ENCODE measurements around the gene LRMDA.

The LRMDA gene

GRCh38 chr10:76251841-76252671 is 820.6 kb downstream of the LRMDA start:
- Histone ChIP-seq H3K27ac (ENCODE audit: low read depth, low read length) (no peak overlapping the region), H3K4me1 (ENCODE audit: insufficient read depth, low read length) (no peaks in the 10 kb centered on the region)

GRCh38 chr10:76252733-76253132 is 821.3 kb downstream of the LRMDA start:
- no peak overlapping the region for H3K4me3 ChIP-seq (ENCODE audit: low read length)
- 95% methylated on average over 7 of the region's 7 CpGs for WGBS
- no peak overlapping the region for H3K27ac ChIP-seq (ENCODE audit: low read depth, low read length)
- H3K4me1 ChIP-seq (ENCODE audit: insufficient read depth, low read length) = no peaks in the 10 kb centered on the region
- H3K9me3 ChIP-seq (ENCODE audit: insufficient read depth, low read depth, low read length) = no peaks in the 10 kb centered on the region
- H3K27me3 ChIP-seq (ENCODE audit: insufficient read depth, low read length) = no peaks in the 10 kb centered on the region
- H3K9ac ChIP-seq (ENCODE audit: low read depth, low read length) = no peak overlapping the region
- H3K36me3 ChIP-seq (ENCODE audit: insufficient read depth, low read length) = no peaks in the 10 kb centered on the region

More at GRCh38 chr10:76251841-76252671, 820.6 kb downstream of the LRMDA start:
- H3K9ac ChIP-seq (ENCODE audit: low read depth, low read length) = no peak overlapping the region
- H3K36me3 ChIP-seq (ENCODE audit: insufficient read depth, low read length) = no peaks in the 10 kb centered on the region
- no peaks in the 10 kb centered on the region for H3K27me3 ChIP-seq (ENCODE audit: insufficient read depth, low read length)
- no peak overlapping the region for H3K4me3 ChIP-seq (ENCODE audit: low read length)
- H3K9me3 ChIP-seq (ENCODE audit: insufficient read depth, low read depth, low read length) = no peaks in the 10 kb centered on the region
- WGBS = 90% methylated on average over 11 of the region's 11 CpGs

- Histone ChIP-seq H3K4me1 (ENCODE audit: insufficient read depth, low read length) (no peaks in the 10 kb centered on the region), H3K27ac (ENCODE audit: low read depth, low read length) (no peak overlapping the region), H3K9ac (ENCODE audit: low read depth, low read length) (no peak overlapping the region), H3K36me3 (ENCODE audit: insufficient read depth, low read length) (no peaks in the 10 kb centered on the region), H3K9me3 (ENCODE audit: insufficient read depth, low read depth, low read length) (peaks cover 6% of the 10 kb centered on the region), H3K27me3 (ENCODE audit: insufficient read depth, low read length) (no peaks in the 10 kb centered on the region), H3K4me3 (ENCODE audit: low read length) (no peak overlapping the region)
- 100% methylated on average over 1 of the region's 1 CpG for WGBS
Measured at GRCh38 chr10:76255241-76255640, 823.8 kb downstream of the LRMDA start.

GRCh38 chr10:76257816-76258215 is 826.4 kb downstream of the LRMDA start:
- Histone ChIP-seq H3K9me3 (ENCODE audit: insufficient read depth, low read depth, low read length) (peaks cover 11% of the 10 kb centered on the region), H3K4me1 (ENCODE audit: insufficient read depth, low read length) (no peaks in the 10 kb centered on the region), H3K4me3 (ENCODE audit: low read length) (no peak overlapping the region), H3K27me3 (ENCODE audit: insufficient read depth, low read length) (no peaks in the 10 kb centered on the region), H3K36me3 (ENCODE audit: insufficient read depth, low read length) (no peaks in the 10 kb centered on the region), H3K27ac (ENCODE audit: low read depth, low read length) (no peak overlapping the region), H3K9ac (ENCODE audit: low read depth, low read length) (no peak overlapping the region)
- 100% methylated on average over 1 of the region's 1 CpG for WGBS

GRCh38 chr10:76265441-76266113 is 834.2 kb downstream of the LRMDA start:
- Histone ChIP-seq H3K9me3 (ENCODE audit: insufficient read depth, low read depth, low read length) (peaks cover 2% of the 10 kb centered on the region; the same call in 1 of the 2 replicates), H3K4me3 (ENCODE audit: low read length) (no peak overlapping the region), H3K27me3 (ENCODE audit: insufficient read depth, low read length) (no peaks in the 10 kb centered on the region), H3K27ac (ENCODE audit: low read depth, low read length) (no peak overlapping the region), H3K9ac (ENCODE audit: low read depth, low read length) (no peak overlapping the region), H3K4me1 (ENCODE audit: insufficient read depth, low read length) (peaks cover 5% of the 10 kb centered on the region; the same call in 1 of the 2 replicates), H3K36me3 (ENCODE audit: insufficient read depth, low read length) (no peaks in the 10 kb centered on the region)
- WGBS = 85% methylated on average over 4 of the region's 4 CpGs

- H3K9ac ChIP-seq (ENCODE audit: low read depth, low read length) = no peak overlapping the region
- H3K9me3 ChIP-seq (ENCODE audit: insufficient read depth, low read depth, low read length) = no peaks in the 10 kb centered on the region
- WGBS = 90% methylated on average over 5 of the region's 5 CpGs
- H3K27me3 ChIP-seq (ENCODE audit: insufficient read depth, low read length) = no peaks in the 10 kb centered on the region
- H3K4me3 ChIP-seq (ENCODE audit: low read length) = no peak overlapping the region
- H3K4me1 ChIP-seq (ENCODE audit: insufficient read depth, low read length) = peaks cover 5% of the 10 kb centered on the region; the same call in 1 of the 2 replicates
- no peaks in the 10 kb centered on the region for H3K36me3 ChIP-seq (ENCODE audit: insufficient read depth, low read length)
- H3K27ac ChIP-seq (ENCODE audit: low read depth, low read length) = no peak overlapping the region
Measured at GRCh38 chr10:76268530-76268929, 837.1 kb downstream of the LRMDA start.

- H3K27ac ChIP-seq (ENCODE audit: low read depth, low read length) = no peak overlapping the region
- H3K4me3 ChIP-seq (ENCODE audit: low read length) = no peak overlapping the region
- no peak overlapping the region for H3K9ac ChIP-seq (ENCODE audit: low read depth, low read length)
- WGBS = 86% methylated on average over 5 of the region's 5 CpGs
- no peaks in the 10 kb centered on the region for H3K27me3 ChIP-seq (ENCODE audit: insufficient read depth, low read length)
- peaks cover 5% of the 10 kb centered on the region; the same call in 1 of the 2 replicates for H3K4me1 ChIP-seq (ENCODE audit: insufficient read depth, low read length)
- no peaks in the 10 kb centered on the region for H3K9me3 ChIP-seq (ENCODE audit: insufficient read depth, low read depth, low read length)
- H3K36me3 ChIP-seq (ENCODE audit: insufficient read depth, low read length) = no peaks in the 10 kb centered on the region
Measured at GRCh38 chr10:76268954-76269353, 837.5 kb downstream of the LRMDA start.

- peaks cover 5% of the 10 kb centered on the region; the same call in 1 of the 2 replicates for H3K4me1 ChIP-seq (ENCODE audit: insufficient read depth, low read length)
- no peak overlapping the region for H3K9ac ChIP-seq (ENCODE audit: low read depth, low read length)
- WGBS = 81% methylated on average over 5 of the region's 5 CpGs
- peaks cover 11% of the 10 kb centered on the region for H3K9me3 ChIP-seq (ENCODE audit: insufficient read depth, low read depth, low read length)
- no peak overlapping the region for H3K27ac ChIP-seq (ENCODE audit: low read depth, low read length)
- no peaks in the 10 kb centered on the region for H3K36me3 ChIP-seq (ENCODE audit: insufficient read depth, low read length)
- H3K27me3 ChIP-seq (ENCODE audit: insufficient read depth, low read length) = no peaks in the 10 kb centered on the region
- no peak overlapping the region for H3K4me3 ChIP-seq (ENCODE audit: low read length)
Measured at GRCh38 chr10:76270464-76270863, 839.0 kb downstream of the LRMDA start.

GRCh38 chr10:76274933-76275332 is 843.5 kb downstream of the LRMDA start:
- no peak overlapping the region for H3K4me3 ChIP-seq (ENCODE audit: low read length)
- H3K36me3 ChIP-seq (ENCODE audit: insufficient read depth, low read length) = no peaks in the 10 kb centered on the region
- H3K4me1 ChIP-seq (ENCODE audit: insufficient read depth, low read length) = peaks cover under 1% of the 10 kb centered on the region; the same call in 1 of the 2 replicates
- H3K9ac ChIP-seq (ENCODE audit: low read depth, low read length) = no peak overlapping the region
- H3K27ac ChIP-seq (ENCODE audit: low read depth, low read length) = no peak overlapping the region
- H3K9me3 ChIP-seq (ENCODE audit: insufficient read depth, low read depth, low read length) = peaks cover 14% of the 10 kb centered on the region
- H3K27me3 ChIP-seq (ENCODE audit: insufficient read depth, low read length) = no peaks in the 10 kb centered on the region

- 0 out of 2 replicates have a peak, but pooled peaks cover 4% of the 10 kb centered on the region for H3K4me1 ChIP-seq (ENCODE audit: insufficient read depth, low read length)
- no peak overlapping the region for H3K27ac ChIP-seq (ENCODE audit: low read depth, low read length)
- H3K4me3 ChIP-seq (ENCODE audit: low read length) = no peak overlapping the region
- 88% methylated on average over 1 of the region's 1 CpG for WGBS
- no peaks in the 10 kb centered on the region for H3K36me3 ChIP-seq (ENCODE audit: insufficient read depth, low read length)
- H3K9me3 ChIP-seq (ENCODE audit: insufficient read depth, low read depth, low read length) = peaks cover 14% of the 10 kb centered on the region
- no peak overlapping the region for H3K9ac ChIP-seq (ENCODE audit: low read depth, low read length)
- no peaks in the 10 kb centered on the region for H3K27me3 ChIP-seq (ENCODE audit: insufficient read depth, low read length)
Measured at GRCh38 chr10:76278811-76279460, 847.5 kb downstream of the LRMDA start.

- Histone ChIP-seq H3K4me1 (ENCODE audit: insufficient read depth, low read length) (0 out of 2 replicates have a peak, but pooled peaks cover 4% of the 10 kb centered on the region), H3K36me3 (ENCODE audit: insufficient read depth, low read length) (no peaks in the 10 kb centered on the region), H3K27ac (ENCODE audit: low read depth, low read length) (no peak overlapping the region), H3K4me3 (ENCODE audit: low read length) (no peak overlapping the region), H3K27me3 (ENCODE audit: insufficient read depth, low read length) (no peaks in the 10 kb centered on the region), H3K9ac (ENCODE audit: low read depth, low read length) (no peak overlapping the region), H3K9me3 (ENCODE audit: insufficient read depth, low read depth, low read length) (0 out of 2 replicates have a peak, but pooled peaks cover 6% of the 10 kb centered on the region)
Measured at GRCh38 chr10:76281659-76282058, 850.2 kb downstream of the LRMDA start.
